HCT116 (cell line): ENCODE measurements around the gene MYO1E. TPM values are rescaled to one million over a fixed set of nuclear protein-coding genes. Genes with fewer than 3 reads are reported as not detected.

Experiments
- ATAC-seq: fragments of 200-7000 bp; cut with Tn5 transposase; 2 replicates; pipeline ENCODE4 v1.9.1; 2020; ENCODE audit warnings: mild to moderate bottlenecking, moderate library complexity
- BruUV-seq: library from RNA; stranded (reverse); fragments of 400-500 nt; replicated peaks from 2 replicates; lab custom pipeline; 2021; lab: Mats Ljungman, UMichigan
- CTCF ChIA-PET: fragments of 300-600 bp; sonication (Branson Sonifier 250); formaldehyde crosslinking; loops from one replicate; lab custom pipeline; 2021; ENCODE audit warnings: antibody characterized with exemption; lab: Charles Lee
- POLR2A ChIA-PET: fragments of 300-600, 350-600 bp; sonication (Branson Sonifier 250); formaldehyde crosslinking; loops from one replicate; lab custom pipeline; 2021; ENCODE audit warnings: antibody characterized with exemption; lab: Charles Lee
- RAD21 ChIA-PET, 2 experiments: fragments of 300-600 bp; sonication (Branson Sonifier 250); formaldehyde crosslinking; loops; one replicate each; lab custom pipeline; 2023; ENCODE audit warnings: low total read pairs in 2 of 2; ENCODE audit not compliant: uncharacterized antibody in 2 of 2, unreplicated experiment in 2 of 2, low non-redundant PET in 1 of 2; lab: Charles Lee
- DNase-seq: peaks from one replicate; pipeline ENCODE4 v3.0.0-alpha.2; 2010; ENCODE audit warnings: low read depth, low spot score
- H2AFZ ChIP-seq: fragments of 200-600 bp; shearing (Covaris generic), sonication (generic); 2 replicates; pipeline ENCODE4 v1.6.1; 2017; ENCODE audit warnings: low read depth, mixed run types, mixed read lengths, antibody characterized with exemption, low read length; ENCODE audit not compliant: poor library complexity, severe bottlenecking
- H3K27ac ChIP-seq: 2 replicates; pipeline ENCODE4 v1.5.1; 2012; ENCODE audit warnings: low read depth, low read length
- H3K27me3 ChIP-seq: fragments of 200-600 bp; sonication (generic); 2 replicates; pipeline ENCODE4 v1.6.1; 2016; ENCODE audit warnings: mixed run types, low read length, mixed read lengths; ENCODE audit not compliant: insufficient read depth
- H3K36me3 ChIP-seq, 2 experiments: fragments of 200-500 bp in 1 of 2; fragments of 200-600 bp in 1 of 2; sonication (Bioruptor generic) in 1 of 2; sonication (generic) in 1 of 2; 2 replicates each; pipeline versions ENCODE4 v1.5.1 to v1.6.1; 2014 to 2016; ENCODE audit warnings: low read length in 2 of 2, inconsistent platforms in 1 of 2, mixed read lengths in 1 of 2, mixed run types in 1 of 2; ENCODE audit not compliant: insufficient read depth in 2 of 2, control insufficient read depth in 1 of 2
- H3K4me1 ChIP-seq, 2 experiments: fragments of 200-600 bp in 1 of 2; sonication (generic) in 1 of 2; 2 replicates each; pipeline versions ENCODE4 v1.5.1 to v1.6.1; 2012 to 2017; ENCODE audit warnings: low read length in 2 of 2, inconsistent platforms in 1 of 2, mild to moderate bottlenecking in 1 of 2, mixed read lengths in 1 of 2, mixed run types in 1 of 2, moderate library complexity in 1 of 2; ENCODE audit not compliant: insufficient read depth in 2 of 2, control insufficient read depth in 1 of 2
- H3K4me2 ChIP-seq: fragments of 200-600 bp; sonication (generic); 2 replicates; pipeline ENCODE4 v1.6.1; 2017; ENCODE audit warnings: mixed run types, low read length, mixed read lengths
- H3K4me3 ChIP-seq, 2 experiments: fragments of 200-600 bp in 1 of 2; sonication (generic) in 1 of 2; replicated peaks in 1 of 2; 2 replicates each; pipeline ENCODE4 v1.5.1; 2011 to 2016; ENCODE audit warnings: low read length in 2 of 2, control low read depth in 1 of 2, low read depth in 1 of 2, mild to moderate bottlenecking in 1 of 2, mixed read lengths in 1 of 2, mixed run types in 1 of 2
- H3K79me2 ChIP-seq: fragments of 200-600 bp; sonication (generic); 2 replicates; pipeline ENCODE4 v1.6.1; 2017; ENCODE audit warnings: mild to moderate bottlenecking, mixed run types, low read length, moderate library complexity, mixed read lengths; ENCODE audit not compliant: insufficient read depth
- H3K9ac ChIP-seq: fragments of 200-600 bp; sonication (generic); 2 replicates; pipeline ENCODE4 v1.6.1; 2016; ENCODE audit warnings: low read length, mixed read lengths
- H3K9me2 ChIP-seq: fragments of 200-600 bp; sonication (generic), shearing (Covaris generic); 2 replicates; pipeline ENCODE4 v1.6.1; 2017; ENCODE audit warnings: mixed run types, mild to moderate bottlenecking, moderate library complexity; ENCODE audit not compliant: insufficient read depth
- H3K9me3 ChIP-seq, 2 experiments: fragments of 200-500 bp in 1 of 2; fragments of 200-600 bp in 1 of 2; sonication (Bioruptor generic) in 1 of 2; sonication (generic) in 1 of 2; 2 replicates each; pipeline ENCODE4 v1.6.1; 2014 to 2017; ENCODE audit warnings: low read length in 2 of 2, mixed read lengths in 2 of 2, inconsistent platforms in 1 of 2, low read depth in 1 of 2, mild to moderate bottlenecking in 1 of 2, mixed run types in 1 of 2, moderate library complexity in 1 of 2; ENCODE audit not compliant: control insufficient read depth in 1 of 2, insufficient read depth in 1 of 2
- H4K20me1 ChIP-seq: fragments of 200-600 bp; sonication (generic), shearing (Covaris generic); 2 replicates; pipeline ENCODE4 v1.6.1; 2017; ENCODE audit warnings: mixed run types, mild to moderate bottlenecking, moderate library complexity; ENCODE audit not compliant: insufficient read depth
- CTCF ChIP-seq, 3 experiments: fragments of 200-600 bp in 1 of 3; sonication (generic) in 1 of 3; IDR thresholded peaks in 2 of 3; conservative IDR thresholded peaks in 1 of 3; 2 replicates each; pipeline ENCODE4 v1.5.1; 2012 to 2017; ENCODE audit warnings: low read depth in 2 of 3, low read length in 2 of 3, antibody characterized with exemption in 1 of 3, borderline replicate concordance in 1 of 3, control low read depth in 1 of 3, mild to moderate bottlenecking in 1 of 3, mixed read lengths in 1 of 3, mixed run types in 1 of 3, moderate library complexity in 1 of 3; ENCODE audit not compliant: insufficient read depth in 1 of 3
- EGR1 ChIP-seq: IDR thresholded peaks from 2 replicates; pipeline ENCODE4 v1.6.1; 2012; ENCODE audit warnings: low read depth
- EZH2 ChIP-seq: fragments of 200-600 bp; sonication (generic); IDR thresholded peaks from 2 replicates; pipeline ENCODE4 v1.6.1; 2017; ENCODE audit warnings: antibody characterized with exemption, mixed run types
- JUND ChIP-seq: IDR thresholded peaks from 2 replicates; pipeline ENCODE4 v1.6.1; 2012
- MAX ChIP-seq: IDR thresholded peaks from 2 replicates; pipeline ENCODE4 v1.6.1; 2012
- POLR2A ChIP-seq: IDR thresholded peaks from 2 replicates; pipeline ENCODE4 v1.7.0; 2011; ENCODE audit warnings: borderline replicate concordance; ENCODE audit not compliant: insufficient read depth, insufficient read length; ENCODE audit errors: extremely low read depth
- SP1 ChIP-seq: IDR thresholded peaks from 2 replicates; pipeline ENCODE4 v1.6.1; 2012; ENCODE audit warnings: low read depth
- YY1 ChIP-seq: IDR thresholded peaks from 2 replicates; pipeline ENCODE4 v1.6.1; 2011; ENCODE audit warnings: low read length, low read depth, moderate library complexity, mild to moderate bottlenecking; ENCODE audit not compliant: insufficient replicate concordance; ENCODE audit errors: extremely low read depth
- ZNF274 ChIP-seq: fragments of 200-500 bp; sonication (Bioruptor generic); IDR thresholded peaks from 2 replicates; pipeline ENCODE4 v1.6.1; 2014; ENCODE audit warnings: mild to moderate bottlenecking, low read depth, low read length, inconsistent platforms
- intact Hi-C: fragments of 100-400 bp; cut with micrococcal nuclease; formaldehyde crosslinking; loops from 2 replicates; pipeline ENCODE4 v1.10.0; 2022
- total RNA-seq: library from RNA; stranded (reverse); gene quantifications from one replicate; pipeline ENCODE4 v1.2.1, GENCODE V29; 2021; ENCODE audit not compliant: unreplicated experiment

The MYO1E gene
- total RNA-seq, 1 experiment from 2014 or later = 182 TPM

GRCh38 chr15:59152694-59153450, 219.8 kb downstream of the MYO1E start:
- no peaks in the 10 kb centered on the region for H3K9me2 ChIP-seq
- DNase-seq = no peak
- POLR2A ChIA-PET = interaction anchor here (0.6 kb wide), 1 partner anchor 54 kb away, joined by 7 read pairs; no protein-coding TSS in a partner anchor
- TF ChIP-seq SP1 (no peak), EGR1 (no peak), YY1 (no peak), EZH2 (no peak), ZNF274 (no peak), JUND (no peak), MAX (no peak), POLR2A (no peak), CTCF (IDR thresholded peaks at IDR 0.05 in 2 of 3, conservative IDR thresholded peaks at IDR 0.05 in 1 of 3; ENCODE audit: borderline replicate concordance in 1 of 3, insufficient read depth in 1 of 3, low read depth in 2 of 3, low read length in 2 of 3) (no peak)
- TF ChIP-seq, all 23 proteins: peak for 0
- Histone ChIP-seq H3K36me3 (peaks cover 14 to 17% of the 10 kb centered on the region in 2 experiments), H3K4me3 (no peak overlapping the region), H3K79me2 (no peaks in the 10 kb centered on the region), H3K27me3 (no peaks in the 10 kb centered on the region), H3K4me2 (no peak overlapping the region), H3K9me3 (no peaks in the 10 kb centered on the region), H3K4me1 (no peaks in the 10 kb centered on the region), H3K9ac (no peak overlapping the region), H3K27ac (no peak overlapping the region), H4K20me1 (no peaks in the 10 kb centered on the region), H2AFZ (no peak overlapping the region)
- intact Hi-C loops = no loop called here
- ATAC-seq = no peak
- no TSS peak for BruUV-seq
- ChIA-PET CTCF (no interaction called here), RAD21 (no interaction called here)
